Stimulated activated CD4-positive, alpha-beta T cell treated with anti-CD3 and anti-CD28 coated beads, Interleukin-12 subunit alpha, Interleukin-12 subunit beta, amount 100 ng/mL, for 4 hours (primary cell): ENCODE data around the gene SREK1IP1.
"Not testable (repeated sequence)": the region's sequence is repeated elsewhere in the genome, so short reads cannot be mapped to it uniquely, and the experiment has no call there.

Source experiments
- DNase-seq: peaks from one replicate; pipeline ENCODE4 v3.0.0-alpha.2; 2020

The SREK1IP1 gene

GRCh38 chr5:64763948-64764503 is 4.5 kb downstream of the SREK1IP1 start:
- DNase-seq = no peak

DNA sequence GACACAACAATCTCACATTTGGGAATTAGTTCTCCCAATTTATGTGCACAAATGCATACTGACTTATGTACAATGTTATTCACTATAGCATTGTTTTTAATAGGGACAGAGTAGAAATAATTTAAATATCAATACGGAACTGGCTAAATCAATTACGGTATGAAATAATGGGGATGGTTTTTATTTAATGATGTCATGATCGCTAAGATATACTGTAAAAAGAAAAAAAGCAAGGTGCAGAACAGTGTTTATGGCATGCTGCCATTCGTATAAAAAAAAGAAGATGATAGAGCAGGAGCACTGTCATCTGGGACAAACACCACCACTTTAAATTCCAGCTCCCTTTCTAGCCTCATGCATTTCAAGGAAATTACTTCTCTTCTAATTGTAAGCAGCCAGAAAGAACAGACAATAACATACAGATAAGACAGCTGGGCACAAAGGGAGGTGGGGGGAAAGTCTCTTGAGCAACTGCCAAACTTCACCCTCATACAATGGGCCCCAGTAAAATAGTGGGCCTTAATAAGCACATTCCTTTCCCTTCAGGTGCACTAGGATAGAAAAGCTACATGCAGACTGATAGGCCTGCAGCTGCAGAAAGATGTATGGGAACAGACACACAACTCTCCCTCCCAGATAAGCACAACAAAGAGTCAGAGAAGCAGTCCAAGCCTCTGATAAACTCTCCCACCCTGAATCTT is 8.4 kb downstream of the SREK1IP1 start:
- no peak for DNase-seq

- DNase-seq = no peak
These were observed 9.6 kb downstream of the SREK1IP1 start for GRCh38 chr5:64758901-64759300.

- no peak for DNase-seq
These were observed 14.4 kb downstream of the SREK1IP1 start for GRCh38 chr5:64754066-64754465.

DNA sequence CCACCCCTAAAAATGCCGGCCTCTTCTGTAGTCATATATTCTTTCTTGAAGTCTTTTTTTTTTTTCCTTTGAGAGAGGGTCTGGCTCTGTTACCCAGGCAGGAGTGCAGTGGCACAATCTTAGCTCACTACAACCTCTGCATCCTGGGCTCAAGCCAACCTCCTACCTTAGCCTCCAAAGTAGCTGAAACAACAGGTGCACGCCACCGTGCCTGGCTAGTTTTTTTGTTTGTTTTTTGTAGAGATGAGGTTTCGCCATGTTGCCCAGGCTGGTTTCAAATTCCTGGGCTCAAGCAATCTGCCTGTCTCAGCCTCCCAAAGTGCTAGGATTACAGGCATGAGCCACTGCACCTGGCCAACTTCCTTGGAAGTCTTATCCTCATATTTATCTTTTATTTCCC is 19.1 kb downstream of the SREK1IP1 start:
- DNase-seq = no peak

GRCh38 chr5:64746446-64746845 is 22.0 kb downstream of the SREK1IP1 start:
- DNase-seq = no peak

DNA sequence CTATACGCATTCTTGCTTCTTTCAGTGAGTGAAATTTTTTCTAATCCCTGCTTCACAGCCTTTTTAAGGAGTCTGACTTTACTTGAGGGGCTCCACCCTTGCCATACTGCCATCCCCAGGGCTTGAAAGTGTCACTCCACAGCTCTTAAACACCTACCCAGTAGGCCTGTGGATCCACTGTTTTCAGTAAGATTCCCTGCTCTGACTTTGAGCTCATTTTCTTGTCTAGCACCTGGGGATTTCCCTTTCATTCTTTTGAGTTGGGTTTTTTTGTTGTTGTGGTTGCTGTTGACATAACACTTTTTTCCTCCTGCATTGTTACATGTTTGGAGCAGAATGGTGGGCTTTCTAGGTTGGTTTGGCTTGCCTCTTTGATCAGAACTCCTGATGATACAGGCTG is 23.6 kb downstream of the SREK1IP1 start:
- no peak for DNase-seq

- no peak for DNase-seq
These were observed 25.7 kb downstream of the SREK1IP1 start for GRCh38 chr5:64742821-64743220.

DNA sequence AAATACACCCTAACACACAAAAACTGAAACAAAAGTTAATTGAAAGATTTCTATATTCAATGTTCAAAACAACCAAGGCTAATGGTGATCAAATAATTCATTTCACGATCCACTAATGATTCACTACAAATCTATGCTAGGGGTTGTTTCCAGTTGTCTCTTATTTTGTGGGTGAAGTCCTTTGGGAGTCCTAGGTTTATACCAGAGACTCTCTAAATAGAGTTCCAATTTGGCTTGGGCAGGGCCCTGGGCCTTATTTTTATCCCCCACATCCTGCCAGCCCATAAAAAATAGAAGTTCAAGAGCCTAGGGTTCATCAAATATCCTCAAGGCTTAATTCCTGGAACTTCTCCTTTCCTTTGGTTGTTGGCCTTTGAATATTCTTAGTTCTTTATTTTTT is 26.1 kb downstream of the SREK1IP1 start:
- DNase-seq = no peak

DNA sequence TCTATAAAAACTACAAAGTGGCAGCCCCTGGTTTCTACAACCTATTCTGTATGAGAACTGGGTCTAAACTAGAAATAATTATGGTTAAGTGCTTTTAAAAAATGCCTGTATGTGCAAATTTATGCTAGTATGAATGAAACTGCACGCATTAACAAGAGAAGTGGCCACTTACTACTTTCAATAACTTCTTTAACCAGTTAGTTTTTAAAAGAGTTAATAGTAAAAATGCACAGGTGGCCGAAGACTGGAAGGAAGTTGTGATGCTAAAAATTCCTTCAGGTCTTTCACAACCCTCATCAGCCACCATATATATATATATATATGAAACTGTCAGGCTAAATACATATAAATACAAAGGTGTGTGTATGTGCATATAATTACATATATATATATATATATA is 41.3 kb downstream of the SREK1IP1 start:
- no peak for DNase-seq

DNA sequence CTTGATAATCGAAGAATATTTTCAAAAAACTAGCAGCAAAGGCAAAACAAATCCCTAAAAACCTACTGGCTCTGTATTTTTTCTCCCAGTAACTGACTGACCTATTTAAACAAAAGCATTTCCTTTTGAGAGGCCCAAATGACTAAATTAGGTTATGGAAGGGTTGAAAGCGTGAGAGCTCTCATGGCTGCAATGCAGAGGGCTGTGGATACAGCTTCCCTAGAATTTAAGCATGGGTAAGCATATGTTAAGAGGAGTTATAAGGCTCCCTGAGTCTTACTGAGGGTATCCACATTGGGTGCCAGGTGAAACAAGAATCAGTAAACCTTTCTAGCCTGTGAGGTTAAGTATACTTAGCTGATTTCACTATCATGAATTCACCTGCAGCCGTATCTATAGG is 45.9 kb downstream of the SREK1IP1 start:
- no peak for DNase-seq

- not testable (repeated sequence) for DNase-seq
These were observed 54.0 kb downstream of the SREK1IP1 start for GRCh38 chr5:64714495-64714894.

GRCh38 chr5:64707191-64707590 is 61.3 kb downstream of the SREK1IP1 start:
- DNase-seq = no peak

DNA sequence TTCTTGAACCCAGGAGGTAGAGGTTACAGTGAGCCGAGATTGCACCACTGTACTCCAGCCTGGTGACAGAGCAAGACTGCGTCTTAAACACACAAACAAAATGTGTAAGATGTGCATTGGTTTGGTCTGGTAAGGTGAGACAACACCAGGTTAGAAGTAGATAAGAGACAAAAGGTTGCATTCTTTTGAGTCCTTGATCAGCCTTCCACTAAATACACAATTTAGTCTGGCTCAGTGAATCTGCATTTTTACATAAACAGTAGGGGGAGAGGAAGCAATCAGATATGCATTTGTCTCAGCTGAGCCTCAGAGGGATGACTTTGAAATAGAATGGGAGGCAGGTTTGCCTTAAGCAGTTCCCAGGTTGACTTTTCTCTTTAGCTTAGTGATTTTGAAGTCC is 62.4 kb downstream of the SREK1IP1 start:
- DNase-seq = not testable (repeated sequence)

- DNase-seq = no peak
These were observed 67.7 kb downstream of the SREK1IP1 start for GRCh38 chr5:64700765-64701164.

GRCh38 chr5:64696414-64696813 is 72.1 kb downstream of the SREK1IP1 start:
- not testable (repeated sequence) for DNase-seq

DNA sequence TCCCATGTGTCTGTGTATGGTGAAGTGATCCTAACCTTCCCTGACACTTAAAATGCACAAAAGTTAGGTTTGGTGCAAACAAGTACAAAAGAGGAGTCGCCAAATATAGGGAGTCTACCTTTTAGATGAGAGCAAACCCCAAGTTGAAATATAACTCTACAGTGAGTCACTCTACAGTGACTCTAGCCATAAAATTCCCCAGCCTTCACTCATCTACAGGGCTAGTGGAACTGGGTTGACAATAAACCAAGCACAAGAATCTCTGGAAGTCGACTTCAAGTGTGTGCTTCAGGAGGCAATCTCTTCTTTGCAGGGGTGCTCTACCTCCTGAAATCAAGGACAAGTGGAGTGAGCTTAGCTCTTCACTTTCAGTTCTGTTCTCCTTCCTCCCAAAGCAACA is 74.9 kb downstream of the SREK1IP1 start:
- no peak for DNase-seq

DNA sequence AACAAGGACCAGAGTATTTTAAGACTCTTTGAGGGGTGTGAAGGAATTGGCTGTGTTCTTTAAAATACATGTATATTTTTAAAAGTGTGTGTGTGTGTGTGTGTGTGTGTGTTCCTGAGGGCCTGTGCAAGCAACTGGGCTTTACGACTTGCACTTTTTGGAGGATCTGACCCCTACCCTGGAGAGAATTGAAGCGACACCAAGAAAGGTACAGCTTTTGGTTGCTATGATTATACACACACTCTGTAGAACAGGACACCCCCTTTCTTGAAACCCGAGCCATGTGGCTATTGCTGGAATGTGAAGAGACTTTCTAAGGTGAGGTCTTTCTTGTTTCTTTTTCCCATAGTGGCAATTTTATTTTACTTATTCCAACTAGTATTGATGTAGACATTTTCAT is 77.2 kb downstream of the SREK1IP1 start:
- DNase-seq = no peak

DNA sequence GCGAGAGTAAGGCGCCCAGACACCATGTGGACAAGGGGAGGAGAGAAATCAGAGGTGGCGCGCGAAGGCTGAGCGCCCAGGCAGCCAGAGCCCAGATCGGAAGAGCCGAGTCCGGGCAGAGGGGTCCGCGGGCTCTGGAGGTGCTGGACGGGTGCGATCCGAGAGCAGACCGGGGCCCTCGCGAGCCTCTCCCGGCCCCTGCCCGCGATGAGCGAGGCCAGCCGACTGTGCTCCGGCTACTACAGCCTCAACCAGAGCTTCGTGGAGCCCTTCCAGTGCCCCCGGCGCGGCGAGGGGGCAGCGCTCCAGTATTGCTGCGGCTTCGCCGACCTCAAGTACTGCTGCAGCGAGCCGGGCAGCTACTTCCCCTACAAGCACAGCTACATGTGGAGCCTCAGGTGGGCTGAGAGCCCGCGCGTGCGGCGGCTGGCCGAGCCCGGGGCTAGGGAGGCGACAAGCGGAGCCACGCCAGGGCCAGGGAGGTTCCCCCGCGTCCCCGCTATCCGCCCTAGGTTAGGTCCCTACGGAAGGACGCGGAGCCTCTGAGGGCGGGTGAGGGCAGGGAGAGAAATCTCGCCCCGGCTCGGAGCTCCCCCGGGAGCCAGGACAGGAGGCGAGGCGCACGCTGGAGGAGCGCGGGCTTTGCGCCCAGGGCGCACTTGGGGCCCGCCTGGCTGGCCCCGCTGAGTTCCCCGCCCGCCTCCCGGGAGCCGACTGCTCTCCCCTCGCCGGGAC is 77.9 kb downstream of the SREK1IP1 start, which contains the start of gene SHISAL2B:
Gene SHISAL2B (plus strand): TSS at position 87 of the 735 bp plus-strand sequence. CDS start 121 bp downstream, at position 208.
- no peak for DNase-seq

GRCh38 chr5:64690104-64690416 is 78.4 kb downstream of the SREK1IP1 start:
- DNase-seq = no peak

- DNase-seq = no peak
These were observed 79.5 kb downstream of the SREK1IP1 start for GRCh38 chr5:64688965-64689364.

GRCh38 chr5:64688391-64688790 is 80.1 kb downstream of the SREK1IP1 start:
- no peak for DNase-seq

GRCh38 chr5:64685866-64686265 is 82.6 kb downstream of the SREK1IP1 start:
- DNase-seq = no peak

DNA sequence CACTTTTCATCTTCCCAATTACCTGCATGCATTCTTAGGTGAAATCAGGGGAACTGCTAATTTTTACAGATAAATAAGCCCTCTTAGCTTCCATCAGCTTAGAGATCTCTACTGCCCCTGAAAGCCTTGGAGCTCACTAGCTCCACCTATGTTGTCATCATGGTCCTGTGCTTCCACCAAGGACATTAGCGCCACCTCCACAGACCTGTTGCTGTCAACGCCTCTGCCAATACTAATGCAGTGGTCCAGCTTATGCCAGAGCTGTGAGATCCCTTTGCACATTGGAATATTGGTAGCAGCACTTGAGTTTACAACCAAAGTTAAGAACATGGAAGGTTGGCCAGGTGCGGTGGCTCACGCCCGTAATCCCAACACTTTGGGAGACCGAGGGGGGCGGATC is 85.9 kb downstream of the SREK1IP1 start:
- no peak for DNase-seq
